Ovary (tissue), 9 donors: ENCODE results near the gene ZNF316. TPM values are rescaled to one million over a fixed set of nuclear protein-coding genes. Genes with fewer than 3 reads are reported as not detected.
"Not testable (repeated sequence)": the region's sequence is repeated elsewhere in the genome, so short reads cannot be mapped to it uniquely, and the experiment has no call there.

Source experiments
- DNase-seq, 5 donors: peaks; one replicate each; pipeline ENCODE4 v3.0.0-alpha.2; 2019 to 2020
- H3K27ac ChIP-seq, 2 donors: fragments of 200-600 bp; one replicate each; pipeline versions ENCODE4 v1.5.1 to v1.8.0; 2019 to 2022
- H3K27me3 ChIP-seq: fragments of 200-600 bp; one replicate; pipeline ENCODE4 v1.8.0; 2022
- H3K36me3 ChIP-seq: fragments of 200-600 bp; sonication (generic); one replicate; pipeline ENCODE4 v1.5.1; 2019
- H3K4me1 ChIP-seq: one replicate; pipeline ENCODE4 v1.8.1; 2013; ENCODE audit warnings: mild to moderate bottlenecking, moderate library complexity; ENCODE audit not compliant: insufficient read depth
- H3K4me3 ChIP-seq: fragments of 200-600 bp; sonication (generic); one replicate; pipeline ENCODE4 v1.5.1; 2017
- H3K9me3 ChIP-seq, 2 donors: fragments of 200-600 bp in 1 of 2; sonication (generic) in 1 of 2; one replicate each; pipeline versions ENCODE4 v1.5.1 to v1.8.1; 2013 to 2019; ENCODE audit warnings: mild to moderate bottlenecking in 1 of 2, moderate library complexity in 1 of 2
- CTCF ChIP-seq, 3 donors: fragments of 450-650 bp in 2 of 3; fragments of 200-600 bp in 1 of 3; IDR thresholded peaks; one replicate each; pipeline versions ENCODE4 v1.5.1 to v1.8.0; 2016 to 2022; ENCODE audit warnings: antibody characterized with exemption in 3 of 3, mild to moderate bottlenecking in 1 of 3
- EP300 ChIP-seq: sonication (generic); formaldehyde crosslinking; IDR thresholded peaks from one replicate; pipeline ENCODE4 v1.6.1; 2017; ENCODE audit warnings: antibody characterized with exemption
- POLR2A ChIP-seq: fragments of 450-650 bp; IDR thresholded peaks from one replicate; pipeline ENCODE4 v1.6.1; 2017; ENCODE audit warnings: antibody characterized with exemption, mild to moderate bottlenecking, moderate library complexity
- WGBS, 3 donors: extraction: QIAGEN DNeasy Blood & Tissue Kit in 1 of 3; methylation state at CpG; one replicate each; pipeline versions ENCODE4 v1.1.5 to v1.1.7; 2013 to 2017; 5-methylcytosine and 5-hydroxymethylcytosine counted together
- intact Hi-C, 4 donors: fragments of 100-400 bp; cut with DNase I; formaldehyde crosslinking; loops; one replicate each; pipeline versions ENCODE4 v1.11.0 to v1.15.1; 2022 to 2023
- polyA plus RNA-seq, 2 donors: library from polyadenylated mRNA; stranded (reverse); fragments of 200-250 nt in 1 of 2; fragments of 350-450 nt in 1 of 2; fragmentation: Illumina TruSeq in 1 of 2; extraction: RNeasy Lipid Tissue Mini Kit (QIAGEN cat#74804) in 1 of 2; gene quantifications; one replicate each; pipeline ENCODE4 v1.2.3, GENCODE V29; 2013 to 2014
- total RNA-seq, 7 donors: library from RNA; depleted of rRNA in 2 of 7; stranded (reverse); fragments of >200 nt in 2 of 7; fragmentation: NEBNext Ultra II Directional in 3 of 7; extraction: Animal tissue kit (Norgen Biotek cat#: 25700) in 3 of 7; gene quantifications; one replicate each; pipeline versions ENCODE4 v1.1.0 to v1.2.4, GENCODE V29; 2016 to 2023
- donor health status: DM: no; HTN: no; CAD: no; lungs with moderate emphysema.
- donor health status: DM: no; HTN: no; CAD: no.
- donor health status: Bipolar disorder and iron deficiency.
- donor health status: DM: yes; HTN: yes; CAD: no.
- donor health status: DM: no; HTN: no; CAD: no.
- donor health status: DM: yes; HTN: yes; CAD: no.

The ZNF316 gene
- total and polyA plus RNA-seq, 9 donors = 11.5 to 36.4 (median 28.1) TPM

GRCh38 chr7:6624246-6624611, 12.9 kb upstream of the ZNF316 start:
- intact Hi-C loops = no loop called here
- TF ChIP-seq CTCF (IDR thresholded peaks at IDR 0.05) = no peak
- Histone ChIP-seq H3K9me3 (no peaks in the 10 kb centered on the region), H3K27me3 (no peaks in the 10 kb centered on the region), H3K4me1 (no peaks in the 10 kb centered on the region), H3K27ac (no peak overlapping the region), H3K36me3 (no peaks in the 10 kb centered on the region), H3K4me3 (no peak overlapping the region)
- 71 to 81% (median 78%) methylated on average over 3 of the region's 3 CpGs for WGBS, 3 donors
- no peak for DNase-seq

- Histone ChIP-seq H3K27ac (no peak overlapping the region), H3K4me1 (no peaks in the 10 kb centered on the region), H3K4me3 (no peak overlapping the region), H3K36me3 (no peaks in the 10 kb centered on the region), H3K9me3 (no peaks in the 10 kb centered on the region), H3K27me3 (no peaks in the 10 kb centered on the region)
- no peak for DNase-seq
- intact Hi-C loops = no loop called here
- 72 to 81% (median 79%) methylated on average over 6 of the region's 6 CpGs for WGBS, 3 donors
- TF ChIP-seq POLR2A (no peak), CTCF (IDR thresholded peaks at IDR 0.05) (no peak), EP300 (no peak)
These were observed 9.1 kb upstream of the ZNF316 start for GRCh38 chr7:6628045-6628444.

GRCh38 chr7:6630007-6630849, 6.9 kb upstream of the ZNF316 start:
- no peaks in the 10 kb centered on the region for H3K36me3 ChIP-seq
- intact Hi-C loops = no loop called here

GRCh38 chr7:6631605-6632004, 5.5 kb upstream of the ZNF316 start:
- intact Hi-C loops = no loop called here
- WGBS, 3 donors = 64 to 78% (median 73%) methylated on average over 7 of the region's 7 CpGs
- Histone ChIP-seq H3K9me3 (no peaks in the 10 kb centered on the region), H3K36me3 (no peaks in the 10 kb centered on the region), H3K27me3 (no peaks in the 10 kb centered on the region), H3K4me1 (peaks cover 4% of the 10 kb centered on the region), H3K27ac (no peak overlapping the region), H3K4me3 (no peak overlapping the region)
- TF ChIP-seq CTCF (IDR thresholded peaks at IDR 0.05) = no peak
- TF ChIP-seq POLR2A = no peak
- TF ChIP-seq EP300 = no peak
- no peak for DNase-seq

More at GRCh38 chr7:6630007-6630849, 6.9 kb upstream of the ZNF316 start:
- TF ChIP-seq POLR2A (no peak), EP300 (no peak)
- DNase-seq = no peak
- Histone ChIP-seq H3K27me3 (no peaks in the 10 kb centered on the region), H3K4me1 (no peaks in the 10 kb centered on the region), H3K9me3 (no peaks in the 10 kb centered on the region), H3K4me3 (no peak overlapping the region), H3K27ac (no peak overlapping the region)
- 29 to 42% (median 32%) methylated on average over 11 of the region's 11 CpGs for WGBS, 3 donors

GRCh38 chr7:6634021-6634420, 3.1 kb upstream of the ZNF316 start:
- Histone ChIP-seq H3K27me3 (no peaks in the 10 kb centered on the region), H3K36me3 (no peaks in the 10 kb centered on the region), H3K4me3 (no peak overlapping the region), H3K27ac (no peak overlapping the region), H3K9me3 (no peaks in the 10 kb centered on the region), H3K4me1 (peaks cover 9% of the 10 kb centered on the region)
- no peak for TF ChIP-seq CTCF (IDR thresholded peaks at IDR 0.05)
- no peak for TF ChIP-seq EP300
- no peak for TF ChIP-seq POLR2A
- WGBS, 3 donors = 72 to 76% (median 74%) methylated on average over 8 of the region's 8 CpGs
- intact Hi-C loops = no loop called here
- DNase-seq = no peak

- H3K9me3 ChIP-seq, H3K27me3 ChIP-seq, DNase-seq, H3K36me3 ChIP-seq, intact Hi-C loops, H3K4me3 ChIP-seq, H3K27ac ChIP-seq, H3K4me1 ChIP-seq: not testable (repeated sequence)
- 86 to 93% (median 92%) methylated on average over 5 of the region's 5 CpGs for WGBS, 3 donors
These were observed 2.1 kb upstream of the ZNF316 start for GRCh38 chr7:6634971-6635370.
